HG02759 (cell line): Measurements from ENCODE around the gene FEV.

Source experiments
- ATAC-seq: cut with Tn5 transposase; IDR thresholded peaks from one replicate; pipeline ENCODE4 v1.9.1; 2021; ENCODE audit warnings: mild to moderate bottlenecking, moderate library complexity; ENCODE audit not compliant: unreplicated experiment

The FEV gene

GRCh38 chr2:218979846-218980734 lies 4.9 kb downstream of the FEV start:
- peak; percentile 89 for ATAC-seq

GRCh38 chr2:218975060-218975777 lies 9.8 kb downstream of the FEV start:
- ATAC-seq, result no peak

GRCh38 chr2:218970894-218971293 lies 14.1 kb downstream of the FEV start:
- no peak for ATAC-seq

- no peak for ATAC-seq
Observed at GRCh38 chr2:218964041-218964771, 20.8 kb downstream of the FEV start.

- no peak for ATAC-seq
Observed at GRCh38 chr2:218963601-218964000, 21.4 kb downstream of the FEV start.

GRCh38 chr2:218962859-218963492 lies 22.0 kb downstream of the FEV start:
- ATAC-seq, result no peak

GRCh38 chr2:218961651-218962570 lies 23.1 kb downstream of the FEV start:
- no peak for ATAC-seq

- no peak for ATAC-seq
Observed at GRCh38 chr2:218961229-218961628, 23.8 kb downstream of the FEV start.

- no peak for ATAC-seq
Observed at GRCh38 chr2:218960309-218961165, 24.4 kb downstream of the FEV start.

GRCh38 chr2:218959761-218960308 lies 25.1 kb downstream of the FEV start:
- ATAC-seq, result no peak

- peak; percentile 99 for ATAC-seq
Observed at GRCh38 chr2:218959141-218959731, 25.7 kb downstream of the FEV start, which contains the start of gene CDK5R2. TSS of gene CDK5R2 (plus strand) at chr2:218959666. CDS start at chr2:218959821, 155 bp downstream.

- no peak for ATAC-seq
Observed at GRCh38 chr2:218958276-218958675, 26.7 kb downstream of the FEV start.

GRCh38 chr2:218957671-218958070 lies 27.3 kb downstream of the FEV start:
- no peak for ATAC-seq

- no peak for ATAC-seq
Observed at GRCh38 chr2:218956039-218956438, 28.9 kb downstream of the FEV start.

GRCh38 chr2:218954541-218955300 lies 30.3 kb downstream of the FEV start:
- no peak for ATAC-seq

GRCh38 chr2:218953366-218953954 lies 31.5 kb downstream of the FEV start:
- ATAC-seq, result no peak

GRCh38 chr2:218952160-218952559 lies 32.8 kb downstream of the FEV start:
- ATAC-seq, result no peak
